ENCODE results near the gene GAS7.

GRCh38 chr17:10032118-10032852 is 166.1 kb downstream of the GAS7 start:
- TF ChIP-seq POLR2AphosphoS5 (IDR thresholded peaks at IDR 0.05; ENCODE audit: borderline replicate concordance, low read depth, low read length) = no peak
- TF ChIP-seq EZH2 (IDR thresholded peaks at IDR 0.05) = no peak
- TF ChIP-seq FOXP2 (optimal IDR thresholded peaks at IDR 0.05; ENCODE audit: control extremely low read depth, extremely low read length, insufficient read depth) = no peak
